Heart left ventricle (tissue), 13 donors: Measurements from ENCODE around the gene FAM149B1.

ENCODE experiments used
- CTCF ChIP-seq, 12 donors: fragments of 200-600 bp; sonication (generic) in 4 of 12; IDR thresholded peaks; one replicate each; pipeline versions ENCODE4 v1.5.0 to v1.8.0; 2018 to 2022; ENCODE audit warnings: antibody characterized with exemption in 12 of 12, mild to moderate bottlenecking in 5 of 12
- POLR2A ChIP-seq, 2 donors: fragments of 450-650 bp; IDR thresholded peaks; one replicate each; pipeline ENCODE4 v1.6.1; 2017; ENCODE audit warnings: antibody characterized with exemption in 2 of 2, mild to moderate bottlenecking in 2 of 2, moderate library complexity in 2 of 2
- donor health status: ischemic (EF 13 %, LVEDD 7.1; RV severe dilation, severe dysfunction).
- donor health status: DM: no; HTN: yes; CAD: no.
- donor health status: DM: no; HTN: no; CAD: no.
- donor health status: ischemic (EF 25% LVEDD 6.9; RV normal size, moderate dysfunction).
- donor health status: ischemic (EF 25% LVEDD 5.7; RV mildly dilated, moderate dysfunction).
- donor health status: ischemic (EF 35%, LVEDD 5.7; RV mildly dilated, moderate dysfunction).
- donor health status: nonischemic (EF 11% LVEDD 7.7; RV severe dilation, severe dysfunction).
- donor health status: DM: yes; HTN: yes; CAD: no.
- donor health status: PGD.
- donor health status: ischemic (EF 29% LVEDD 5.4; RV normal size, mild dysfunction).
- donor health status: nonischemic (EF 23%, LVEDD 6.1; RV moderate dilation, normal function).

GRCh38 chr10:73262880-73263555, 95.1 kb downstream of the FAM149B1 start:
- TF ChIP-seq POLR2A (IDR thresholded peaks at IDR 0.05) (no peak), CTCF (IDR thresholded peaks at IDR 0.05) (no peak)
